B cell (primary cell): Measurements from ENCODE around the gene GBX1.

Experiments
- EZH2 ChIP-seq: IDR thresholded peaks from 2 replicates; pipeline ENCODE4 v1.6.1; 2012; ENCODE audit warnings: borderline replicate concordance, low read depth, mild to moderate bottlenecking, moderate library complexity, low read length; ENCODE audit not compliant: insufficient read depth, poor library complexity, severe bottlenecking
- TF ChIP-seq, protein P1 (sequence below): fragments of 200-600 bp; IDR thresholded peaks from one replicate; pipeline ENCODE4 v1.8.0; 2022; ENCODE audit warnings: antibody characterized with exemption, mild to moderate bottlenecking

DNA sequence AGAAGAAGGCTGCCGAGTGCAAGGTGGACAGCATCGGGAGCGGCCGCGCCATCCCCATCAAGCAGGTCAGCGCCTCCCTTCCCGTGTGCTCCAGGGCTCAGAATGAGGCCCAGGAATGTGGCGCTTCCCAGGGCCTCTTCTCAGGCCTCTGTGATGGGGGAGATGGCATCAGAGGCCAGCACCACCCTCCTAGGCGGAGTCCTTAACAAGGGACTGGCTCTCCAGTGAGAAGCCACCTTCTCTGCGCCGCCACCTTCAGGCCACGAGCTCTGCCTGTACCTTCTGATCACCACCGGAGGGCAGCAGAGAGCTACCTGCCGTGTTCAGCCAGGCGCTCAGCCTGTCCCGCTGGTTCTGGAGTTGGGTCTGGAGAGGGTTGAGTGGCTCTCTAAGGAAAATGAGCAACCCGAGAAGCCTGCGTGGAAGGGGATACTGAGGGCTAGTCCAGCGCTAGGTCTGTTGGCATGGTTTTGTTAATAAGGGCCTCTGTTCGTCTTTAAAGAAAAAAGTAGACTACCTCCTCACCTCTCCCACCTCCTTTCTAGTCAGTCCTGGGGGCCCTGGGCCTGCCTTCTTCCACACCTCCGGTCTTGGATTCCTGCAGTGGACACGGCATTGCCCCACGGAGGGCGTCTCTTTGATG, 43.6 kb downstream of the GBX1 start:
- TF ChIP-seq, protein P1, sequence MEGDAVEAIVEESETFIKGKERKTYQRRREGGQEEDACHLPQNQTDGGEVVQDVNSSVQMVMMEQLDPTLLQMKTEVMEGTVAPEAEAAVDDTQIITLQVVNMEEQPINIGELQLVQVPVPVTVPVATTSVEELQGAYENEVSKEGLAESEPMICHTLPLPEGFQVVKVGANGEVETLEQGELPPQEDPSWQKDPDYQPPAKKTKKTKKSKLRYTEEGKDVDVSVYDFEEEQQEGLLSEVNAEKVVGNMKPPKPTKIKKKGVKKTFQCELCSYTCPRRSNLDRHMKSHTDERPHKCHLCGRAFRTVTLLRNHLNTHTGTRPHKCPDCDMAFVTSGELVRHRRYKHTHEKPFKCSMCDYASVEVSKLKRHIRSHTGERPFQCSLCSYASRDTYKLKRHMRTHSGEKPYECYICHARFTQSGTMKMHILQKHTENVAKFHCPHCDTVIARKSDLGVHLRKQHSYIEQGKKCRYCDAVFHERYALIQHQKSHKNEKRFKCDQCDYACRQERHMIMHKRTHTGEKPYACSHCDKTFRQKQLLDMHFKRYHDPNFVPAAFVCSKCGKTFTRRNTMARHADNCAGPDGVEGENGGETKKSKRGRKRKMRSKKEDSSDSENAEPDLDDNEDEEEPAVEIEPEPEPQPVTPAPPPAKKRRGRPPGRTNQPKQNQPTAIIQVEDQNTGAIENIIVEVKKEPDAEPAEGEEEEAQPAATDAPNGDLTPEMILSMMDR, result peak; percentile 93
- TF ChIP-seq EZH2, result no peak
